SU-DHL-6 (cell line): ENCODE results near the gene CFAP298.

Experiments
- EZH2phosphoT487 ChIP-seq: fragments of 200-600 bp; sonication (generic), shearing (Covaris generic); conservative IDR thresholded peaks from 2 replicates; pipeline ENCODE4 v1.6.1; 2018; ENCODE audit warnings: mild to moderate bottlenecking, antibody characterized with exemption, low read length, moderate library complexity, mixed read lengths
- TF ChIP-seq, protein P1 (sequence below): fragments of 200-600 bp; sonication (generic); IDR thresholded peaks from one replicate; pipeline ENCODE4 v1.5.1; 2017; ENCODE audit warnings: antibody characterized with exemption, mild to moderate bottlenecking, low read length, moderate library complexity; ENCODE audit not compliant: insufficient read depth, poor library complexity, severe bottlenecking

DNA sequence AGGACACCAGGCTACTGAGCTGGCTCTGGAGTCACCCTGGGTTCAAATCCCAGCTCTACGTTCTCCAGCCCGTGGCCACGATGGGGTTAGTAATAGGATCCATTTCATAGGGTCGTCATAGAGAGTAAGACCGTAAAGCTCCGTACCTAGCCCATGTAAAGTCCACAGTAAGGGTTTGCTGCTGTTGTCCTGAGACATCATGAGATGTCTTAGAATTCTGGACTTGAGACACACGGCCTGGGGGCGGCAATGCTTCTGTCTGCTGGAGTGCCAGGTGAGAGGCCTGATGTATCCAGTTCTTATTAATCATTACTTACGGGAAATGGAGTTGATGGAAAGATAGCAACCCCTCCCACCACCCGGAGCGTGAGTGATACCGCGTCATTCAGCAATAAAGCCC, 30.4 kb downstream of the CFAP298 start:
- TF ChIP-seq, protein P1, sequence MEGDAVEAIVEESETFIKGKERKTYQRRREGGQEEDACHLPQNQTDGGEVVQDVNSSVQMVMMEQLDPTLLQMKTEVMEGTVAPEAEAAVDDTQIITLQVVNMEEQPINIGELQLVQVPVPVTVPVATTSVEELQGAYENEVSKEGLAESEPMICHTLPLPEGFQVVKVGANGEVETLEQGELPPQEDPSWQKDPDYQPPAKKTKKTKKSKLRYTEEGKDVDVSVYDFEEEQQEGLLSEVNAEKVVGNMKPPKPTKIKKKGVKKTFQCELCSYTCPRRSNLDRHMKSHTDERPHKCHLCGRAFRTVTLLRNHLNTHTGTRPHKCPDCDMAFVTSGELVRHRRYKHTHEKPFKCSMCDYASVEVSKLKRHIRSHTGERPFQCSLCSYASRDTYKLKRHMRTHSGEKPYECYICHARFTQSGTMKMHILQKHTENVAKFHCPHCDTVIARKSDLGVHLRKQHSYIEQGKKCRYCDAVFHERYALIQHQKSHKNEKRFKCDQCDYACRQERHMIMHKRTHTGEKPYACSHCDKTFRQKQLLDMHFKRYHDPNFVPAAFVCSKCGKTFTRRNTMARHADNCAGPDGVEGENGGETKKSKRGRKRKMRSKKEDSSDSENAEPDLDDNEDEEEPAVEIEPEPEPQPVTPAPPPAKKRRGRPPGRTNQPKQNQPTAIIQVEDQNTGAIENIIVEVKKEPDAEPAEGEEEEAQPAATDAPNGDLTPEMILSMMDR, result no peak
- no peak for TF ChIP-seq EZH2phosphoT487
